B cell (primary cell): Measurements from ENCODE around the gene TNFRSF1B. TPM values are rescaled to one million over a fixed set of nuclear protein-coding genes. Genes with fewer than 3 reads are reported as not detected.

Experiments
- ATAC-seq: fragments of 200-7000 bp; cut with Tn5 transposase; one replicate; pipeline ENCODE4 v1.10.0; 2021; ENCODE audit warnings: low read depth, mild to moderate bottlenecking, moderate number of reproducible peaks, moderate library complexity
- CTCF ChIA-PET: fragments of 350-600 bp; sonication (Branson Sonifier 250); formaldehyde crosslinking; loops from one replicate; lab custom pipeline; 2021; ENCODE audit warnings: antibody characterized with exemption, inconsistent platforms; lab: Charles Lee
- POLR2A ChIA-PET: fragments of 350-600 bp; sonication (Branson Sonifier 250); formaldehyde crosslinking; loops from one replicate; lab custom pipeline; 2021; ENCODE audit warnings: antibody characterized with exemption; lab: Charles Lee
- DNase-seq: peaks from one replicate; pipeline ENCODE4 v3.0.0; 2013
- H2AFZ ChIP-seq: 2 replicates; pipeline ENCODE4 v1.6.1; 2012; ENCODE audit warnings: mild to moderate bottlenecking, low read depth, low read length; ENCODE audit not compliant: insufficient read depth, poor library complexity, severe bottlenecking
- H3K27ac ChIP-seq, 2 donors: 1 replicate in 1 of 2; 2 replicates in 1 of 2; pipeline ENCODE4 v1.5.1; 2012 to 2013; ENCODE audit warnings: low read length in 2 of 2, mild to moderate bottlenecking in 2 of 2, moderate library complexity in 1 of 2
- H3K27me3 ChIP-seq, 4 experiments: fragments of 200-600 bp in 1 of 4; sonication (generic) in 1 of 4; replicated peaks in 1 of 4; 1 replicate in 2 of 4; 2 replicates in 2 of 4; pipeline versions ENCODE4 v1.6.1 to v1.7.0; 2013 to 2016; ENCODE audit warnings: low read length in 3 of 4, mild to moderate bottlenecking in 2 of 4, mixed read lengths in 1 of 4, moderate library complexity in 1 of 4; ENCODE audit not compliant: insufficient read depth in 4 of 4, control insufficient read depth in 3 of 4; ENCODE audit errors: control extremely low read depth in 1 of 4
- H3K36me3 ChIP-seq, 2 experiments: replicated peaks in 1 of 2; 1 replicate in 1 of 2; 2 replicates in 1 of 2; pipeline versions ENCODE4 v1.6.1 to v1.7.1; 2013; ENCODE audit warnings: low read length in 1 of 2; ENCODE audit not compliant: insufficient read depth in 2 of 2, control insufficient read depth in 1 of 2; ENCODE audit errors: control extremely low read depth in 1 of 2, extremely low read depth in 1 of 2
- H3K4me1 ChIP-seq, 2 donors: fragments of 200-600 bp in 1 of 2; sonication (generic) in 1 of 2; 1 replicate in 1 of 2; 2 replicates in 1 of 2; pipeline versions ENCODE4 v1.5.1 to v1.6.1; 2013 to 2017; ENCODE audit warnings: low read length in 2 of 2; ENCODE audit not compliant: control insufficient read depth in 2 of 2, insufficient read depth in 2 of 2
- H3K4me2 ChIP-seq: replicated peaks from 2 replicates; pipeline ENCODE3; 2012; ENCODE audit warnings: mild to moderate bottlenecking, low read depth, low read length; ENCODE audit not compliant: poor library complexity, severe bottlenecking
- H3K4me3 ChIP-seq, 5 experiments: fragments of 200-600 bp in 1 of 5; sonication (generic) in 1 of 5; 1 replicate in 3 of 5; 2 replicates in 2 of 5; pipeline versions ENCODE4 v1.5.1 to v1.7.0; 2011 to 2016; ENCODE audit warnings: low read length in 4 of 5, mild to moderate bottlenecking in 4 of 5, low read depth in 2 of 5, control low read depth in 1 of 5, moderate library complexity in 1 of 5; ENCODE audit not compliant: insufficient read depth in 1 of 5; ENCODE audit errors: control extremely low read depth in 1 of 5, extremely low read depth in 1 of 5
- H3K79me2 ChIP-seq: fragments of 200-600 bp; sonication (generic); one replicate; pipeline ENCODE4 v1.6.0; 2016; ENCODE audit warnings: low read length; ENCODE audit not compliant: control insufficient read depth, insufficient read depth
- H3K9ac ChIP-seq: fragments of 200-600 bp; sonication (generic); 2 replicates; pipeline ENCODE4 v1.6.1; 2017; ENCODE audit warnings: mild to moderate bottlenecking, low read length, moderate library complexity
- H3K9me3 ChIP-seq, 3 donors: one replicate each; pipeline versions ENCODE4 v1.6.1 to v1.7.1; 2013; ENCODE audit warnings: low read length in 2 of 3; ENCODE audit not compliant: control insufficient read depth in 2 of 3, insufficient read depth in 1 of 3; ENCODE audit errors: control extremely low read depth in 1 of 3
- H4K20me1 ChIP-seq: 2 replicates; pipeline ENCODE4 v1.6.0; 2012; ENCODE audit warnings: mild to moderate bottlenecking, low read length; ENCODE audit not compliant: insufficient read depth, control insufficient read depth, poor library complexity, severe bottlenecking
- H3K27ac Mint-ChIP-seq: one replicate; pipeline ENCODE4 v1.8.0; 2021; ENCODE audit warnings: mixed read lengths
- H3K27me3 Mint-ChIP-seq: one replicate; pipeline ENCODE4 v1.8.0; 2021; ENCODE audit warnings: mixed read lengths
- H3K4me1 Mint-ChIP-seq: one replicate; pipeline ENCODE4 v1.8.0; 2021; ENCODE audit warnings: mixed read lengths
- H3K4me3 Mint-ChIP-seq: one replicate; pipeline ENCODE4 v1.8.0; 2021; ENCODE audit warnings: mixed read lengths
- H3K9me3 Mint-ChIP-seq: one replicate; pipeline ENCODE4 v1.8.0; 2022; ENCODE audit warnings: mixed read lengths; ENCODE audit not compliant: insufficient read depth
- CTCF ChIP-seq: fragments of 200-600 bp; IDR thresholded peaks from one replicate; pipeline ENCODE4 v1.8.0; 2022; ENCODE audit warnings: antibody characterized with exemption, mild to moderate bottlenecking
- EZH2 ChIP-seq: IDR thresholded peaks from 2 replicates; pipeline ENCODE4 v1.6.1; 2012; ENCODE audit warnings: borderline replicate concordance, low read depth, mild to moderate bottlenecking, moderate library complexity, low read length; ENCODE audit not compliant: insufficient read depth, poor library complexity, severe bottlenecking
- WGBS: methylation state at CpG from one replicate; pipeline ENCODE4 v1.1.5; 2013; ENCODE audit warnings: missing lambda C conversion rate; ENCODE audit not compliant: insufficient coverage; 5-methylcytosine and 5-hydroxymethylcytosine counted together
- intact Hi-C: fragments of 100-400 bp; cut with micrococcal nuclease; formaldehyde crosslinking; loops from one replicate; pipeline ENCODE4 v1.10.0; 2022
- polyA plus RNA-seq: library from polyadenylated mRNA; depleted of rRNA; stranded (reverse); fragments of >200 nt; gene quantifications from 2 replicates; pipeline ENCODE4 v1.2.3, GENCODE V29; 2012
- total RNA-seq, 2 donors: library from RNA; stranded (reverse); fragments of 120-200 nt in 1 of 2; gene quantifications; 1 replicate in 1 of 2; 2 replicates in 1 of 2; pipeline versions ENCODE4 v1.2.3 to v1.2.4, GENCODE V29; 2013 to 2022

Gene TNFRSF1B
- total and polyA plus RNA-seq, 2 donors (not counting 1 experiment from before 2014, with no cell fraction given) = 37.7 to 99.4 TPM

DNA sequence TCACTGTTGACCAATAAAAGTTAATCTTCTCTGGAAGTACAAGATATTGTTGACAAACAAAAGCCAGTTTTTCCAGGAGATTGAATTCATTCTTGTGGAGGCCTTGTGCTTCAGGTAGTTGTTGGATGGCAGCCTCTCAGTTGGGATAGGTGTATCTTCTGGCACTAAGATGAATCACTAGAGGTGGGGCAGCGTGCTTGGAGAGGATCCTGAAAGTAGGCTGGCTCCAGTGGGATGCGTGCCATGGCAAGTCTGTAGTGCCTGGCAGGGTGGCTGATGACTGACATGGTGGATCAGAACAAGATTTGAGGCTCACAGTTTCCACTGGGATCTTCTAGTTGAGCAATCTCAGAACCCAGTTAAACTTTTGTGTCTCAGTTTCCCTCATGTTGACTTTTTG lies 65.4 kb downstream of the TNFRSF1B start:
- no peak for ATAC-seq
- Histone ChIP-seq H3K79me2 (peaks cover 64% of the 10 kb centered on the region), H3K9ac (no peak overlapping the region), H2AFZ (no peak overlapping the region), H3K27ac (no peak overlapping the region), H3K4me1 (peaks cover 12 to 13% of the 10 kb centered on the region in 2 donors), H3K9me3 (peaks cover 0 to 4% (median 0%) of the 10 kb centered on the region in 3 donors), H3K4me2 (no peak overlapping the region), H3K27me3 (no peaks in the 10 kb centered on the region), H4K20me1 (peaks cover 28% of the 10 kb centered on the region), H3K36me3 (peaks cover 0 to 19% of the 10 kb centered on the region in 2 experiments), H3K4me3 (no peak overlapping the region)
- H3K9me3 Mint-ChIP-seq = no peaks in the 10 kb centered on the region
- peak overlapping the region; percentile 58 for H3K4me3 Mint-ChIP-seq
- ChIA-PET POLR2A (no interaction called here), CTCF (interaction anchor here (1.5 kb wide), 1 partner anchor 111 kb away, joined by 5 read pairs; no protein-coding TSS in a partner anchor)
- WGBS = 100% methylated on average over 2 of the region's 2 CpGs
- H3K27ac Mint-ChIP-seq = no peak overlapping the region
- no peak for DNase-seq
- H3K4me1 Mint-ChIP-seq = peaks cover 21% of the 10 kb centered on the region
- TF ChIP-seq CTCF (no peak), EZH2 (no peak)
- intact Hi-C loops = no loop called here
- H3K27me3 Mint-ChIP-seq = peaks cover under 1% of the 10 kb centered on the region

DNA sequence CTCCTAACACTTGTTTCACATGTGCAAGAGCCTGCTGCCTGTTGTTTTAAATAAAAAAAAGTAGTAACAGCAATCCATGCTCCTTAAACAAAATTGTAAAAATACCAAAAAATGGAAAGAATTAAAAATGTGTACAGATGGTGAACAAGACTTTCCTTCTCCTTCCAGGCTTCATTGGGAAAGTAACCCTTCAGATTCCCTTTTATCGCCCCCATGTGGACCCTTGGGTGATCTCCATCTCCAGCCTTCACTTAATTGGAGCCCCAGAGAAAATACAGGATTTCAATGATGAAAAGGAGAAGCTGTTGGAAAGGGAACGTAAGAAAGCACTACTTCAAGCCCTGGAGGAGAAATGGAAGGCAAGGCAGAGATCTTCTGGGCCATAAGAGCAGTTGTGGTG lies 77.3 kb downstream of the TNFRSF1B start:
- Histone ChIP-seq H3K36me3 (peaks cover 12 to 53% of the 10 kb centered on the region in 2 experiments), H3K79me2 (peaks cover 8% of the 10 kb centered on the region), H4K20me1 (peaks cover 20% of the 10 kb centered on the region), H3K9ac (no peak overlapping the region), H3K9me3 (no peaks in the 10 kb centered on the region), H3K4me1 (no peaks in the 10 kb centered on the region), H2AFZ (no peak overlapping the region), H3K4me3 (no peak overlapping the region), H3K4me2 (no peak overlapping the region), H3K27ac (no peak overlapping the region), H3K27me3 (no peaks in the 10 kb centered on the region)
- Mint-ChIP-seq H3K9me3 (no peaks in the 10 kb centered on the region), H3K4me1 (no peaks in the 10 kb centered on the region), H3K4me3 (no peak overlapping the region), H3K27ac (no peak overlapping the region), H3K27me3 (no peaks in the 10 kb centered on the region)
- TF ChIP-seq CTCF (peak; percentile 31), EZH2 (no peak)
- ChIA-PET POLR2A (no interaction called here), CTCF (interaction anchor here (0.9 to 11.0 kb wide), 10 partner anchors 10 to 138 kb away, joined by 3 to 128 read pairs (median 5); no protein-coding TSS in a partner anchor)
- intact Hi-C loops = loop anchor here (1.0 kb wide), 1 partner anchor 126 kb away; no protein-coding TSS in a partner anchor
- ATAC-seq = no peak
- WGBS = 100% methylated on average over 1 of the region's 2 CpGs
- DNase-seq = peak; percentile 30
